Skin of body (tissue), 3 donors: ENCODE results near the gene TOGARAM1. TPM values are rescaled to one million over a fixed set of nuclear protein-coding genes. Genes with fewer than 3 reads are reported as not detected.

Experiments used
- DNase-seq: peaks from one replicate; lab custom pipeline; 2025; lab: John Stamatoyannopoulos, UW
- small RNA-seq: library from RNA; depleted of rRNA; stranded (forward); fragments of <200 nt; gene quantifications from one replicate; pipeline ENCODE3, GENCODE V24; 2014; ENCODE audit warnings: low replicate concordance
- total RNA-seq: library from RNA; depleted of rRNA; stranded (reverse); fragments of >200 nt; gene quantifications from one replicate; pipeline ENCODE4 v1.2.3, GENCODE V29; 2014

Gene TOGARAM1
- total RNA-seq, 1 donor from 2014 or later: 37.5 TPM

DNA sequence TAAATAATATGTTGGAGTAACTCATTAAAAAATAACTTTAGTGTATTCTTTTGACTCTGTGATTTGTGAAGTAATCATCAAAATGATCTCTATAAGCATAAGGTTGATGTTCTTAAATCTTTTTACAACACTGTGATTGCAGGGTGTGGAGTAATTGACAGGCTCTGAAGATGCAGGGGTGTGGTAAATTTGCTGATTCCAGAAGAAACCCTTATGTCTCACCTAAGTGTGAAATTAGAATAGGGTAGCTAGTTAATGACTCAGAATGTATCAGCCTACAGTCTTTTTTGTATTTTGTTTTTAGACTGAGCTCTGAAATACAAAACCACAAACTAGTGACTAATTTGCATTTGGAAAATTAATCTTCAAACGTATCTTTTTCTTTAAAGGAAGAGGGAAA lies 127.8 kb downstream of the TOGARAM1 start:
- no peak for DNase-seq

DNA sequence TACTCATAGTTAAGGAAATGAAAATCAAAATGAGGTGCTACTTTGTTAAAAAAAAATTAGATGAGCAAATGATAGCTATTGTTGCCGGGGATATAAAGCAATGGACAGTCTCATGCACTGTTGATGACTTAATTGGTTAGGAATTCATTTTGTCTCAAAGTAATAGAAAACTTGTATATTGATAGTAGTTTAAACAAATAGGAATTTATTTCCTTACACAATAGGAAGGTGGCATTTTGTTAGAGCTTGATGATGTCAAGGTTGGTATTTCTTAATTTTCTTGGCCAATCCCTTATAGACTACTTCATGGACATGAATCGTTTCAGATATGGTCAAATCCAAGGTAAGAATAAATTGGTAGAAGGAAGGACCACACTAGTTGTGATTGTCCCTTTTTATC lies 129.7 kb downstream of the TOGARAM1 start:
- DNase-seq: no peak

DNA sequence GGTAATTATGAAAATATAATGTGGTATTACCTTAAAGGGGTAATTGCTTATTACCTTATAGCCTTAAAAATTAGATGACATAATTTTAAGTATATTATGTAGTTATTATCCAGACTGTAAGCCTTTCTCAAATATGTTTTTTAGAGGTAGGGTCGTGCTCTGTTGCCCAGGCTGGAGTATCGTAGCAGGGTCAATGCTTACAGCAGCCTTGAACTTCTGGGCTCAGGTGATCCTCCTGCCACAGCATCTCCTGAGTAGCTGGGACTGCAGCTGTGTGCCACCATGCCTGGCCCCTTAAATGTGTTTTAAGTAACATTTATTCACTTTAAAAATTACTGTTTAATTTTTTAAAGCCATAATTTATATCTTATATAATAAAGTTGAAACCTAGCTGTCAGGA lies 132.3 kb downstream of the TOGARAM1 start:
- DNase-seq: no peak

DNA sequence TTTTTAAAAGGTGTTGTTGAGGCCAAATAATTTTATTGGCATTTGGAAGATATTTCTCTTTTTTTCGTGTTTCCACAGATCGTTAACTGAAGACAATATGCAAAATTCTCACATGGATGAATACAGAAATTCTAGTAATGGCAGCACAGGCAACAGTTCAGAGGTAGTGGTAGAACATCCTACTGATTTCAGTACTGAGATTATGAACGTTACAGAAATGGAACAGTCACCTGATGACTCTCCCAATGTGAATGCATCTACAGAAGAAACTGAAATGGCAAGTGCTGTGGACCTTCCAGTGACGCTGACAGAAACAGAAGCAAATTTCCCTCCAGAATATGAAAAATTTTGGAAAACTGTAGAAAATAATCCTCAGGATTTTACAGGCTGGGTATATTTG lies 133.2 kb downstream of the TOGARAM1 start:
- no peak for DNase-seq

DNA sequence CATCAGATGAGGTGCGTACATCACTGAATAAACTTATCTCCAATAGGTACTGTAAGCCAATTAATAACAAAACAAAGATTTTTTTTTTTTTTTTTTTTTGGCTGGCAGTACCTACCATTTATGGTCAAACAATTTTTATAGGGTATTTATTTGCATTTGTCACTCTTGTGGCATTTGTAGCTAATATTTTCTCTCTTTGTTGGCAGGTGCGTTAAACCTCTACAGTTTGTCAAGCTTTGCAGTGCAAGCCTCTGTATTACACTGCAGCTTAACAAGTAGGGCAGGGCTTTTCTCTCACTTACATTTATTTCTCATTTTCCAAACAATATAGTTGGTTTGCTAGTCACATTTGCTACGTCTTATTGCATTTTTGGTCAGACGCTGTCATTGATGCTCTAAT lies 134.2 kb downstream of the TOGARAM1 start:
- no peak for DNase-seq

DNA sequence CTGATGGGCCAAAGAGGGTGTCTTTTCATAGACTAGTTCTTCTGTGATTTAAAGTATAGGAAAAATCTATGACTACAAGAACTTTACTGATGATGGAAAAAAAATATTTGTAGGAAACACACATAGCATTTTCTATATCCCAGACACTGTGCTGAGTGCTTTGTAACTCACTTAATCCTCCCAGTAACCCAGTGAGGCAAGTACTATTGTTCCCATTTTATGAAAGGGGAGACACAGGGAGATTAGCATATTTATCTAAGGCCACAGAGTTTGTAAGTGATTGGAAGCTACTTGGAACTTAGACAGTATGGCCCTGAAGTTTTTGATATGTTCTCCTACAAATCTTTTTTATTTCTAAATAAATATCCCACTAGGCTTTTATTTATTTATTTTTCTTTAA lies 141.8 kb downstream of the TOGARAM1 start:
- DNase-seq: no peak

DNA sequence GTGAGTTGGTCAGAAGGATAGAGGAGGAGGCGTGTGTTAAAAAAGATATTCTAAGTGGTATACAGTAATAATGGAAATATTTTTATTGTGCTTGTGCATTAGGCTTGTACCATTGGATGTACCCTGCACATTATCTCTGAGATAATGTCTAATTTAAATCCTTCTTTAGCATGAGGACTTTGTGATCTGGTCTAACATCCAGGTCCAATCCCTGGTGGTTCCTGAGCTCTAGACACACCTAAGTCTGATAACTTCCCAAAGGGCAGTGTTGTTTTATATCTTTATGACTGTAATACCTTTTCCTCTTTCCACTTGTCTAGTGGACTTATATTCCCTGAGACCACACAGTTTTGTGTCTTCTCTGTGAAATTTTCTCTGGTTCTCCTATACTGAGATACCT lies 142.6 kb downstream of the TOGARAM1 start:
- DNase-seq: no peak

DNA sequence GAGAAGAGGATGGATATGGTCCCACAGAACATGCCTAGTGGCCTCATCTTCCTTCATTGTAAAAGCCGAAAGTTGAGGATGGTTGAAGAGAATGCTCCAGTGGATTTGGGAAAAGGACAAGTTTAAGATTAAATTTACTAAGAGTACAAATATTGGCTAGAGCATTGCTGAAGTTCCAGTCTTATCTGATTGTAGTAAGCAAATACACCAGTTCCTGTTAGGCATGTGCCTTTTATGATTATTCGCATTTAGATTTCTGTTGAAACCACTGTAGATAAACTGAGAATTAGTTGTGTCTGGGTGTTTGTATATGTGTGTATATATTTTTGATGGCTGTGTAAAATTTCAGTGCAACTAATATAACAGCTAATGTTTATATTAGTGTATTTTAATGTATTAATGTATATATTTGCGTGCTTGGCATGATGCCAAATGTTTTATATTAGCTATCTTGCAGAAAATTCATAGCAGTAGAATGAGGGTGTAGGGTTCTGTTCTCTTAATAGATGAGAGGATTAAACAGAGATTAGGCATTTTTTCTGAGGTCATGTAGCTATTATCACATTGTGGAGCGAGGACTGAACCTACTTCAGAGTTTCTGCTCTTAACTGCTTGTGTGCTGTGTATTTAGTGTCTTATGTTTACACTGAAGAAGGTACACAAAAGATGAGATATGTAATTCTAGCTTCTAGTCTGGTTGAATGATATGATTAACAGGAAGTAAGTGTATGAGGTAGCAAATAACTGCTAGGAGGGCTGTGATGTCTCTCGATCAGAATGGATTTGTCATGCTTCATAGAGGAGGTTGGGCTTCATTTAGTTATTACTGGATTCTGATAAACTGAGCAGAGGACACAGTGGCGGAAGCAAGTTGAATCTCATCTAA lies 151.1 kb downstream of the TOGARAM1 start:
- DNase-seq: no peak

DNA sequence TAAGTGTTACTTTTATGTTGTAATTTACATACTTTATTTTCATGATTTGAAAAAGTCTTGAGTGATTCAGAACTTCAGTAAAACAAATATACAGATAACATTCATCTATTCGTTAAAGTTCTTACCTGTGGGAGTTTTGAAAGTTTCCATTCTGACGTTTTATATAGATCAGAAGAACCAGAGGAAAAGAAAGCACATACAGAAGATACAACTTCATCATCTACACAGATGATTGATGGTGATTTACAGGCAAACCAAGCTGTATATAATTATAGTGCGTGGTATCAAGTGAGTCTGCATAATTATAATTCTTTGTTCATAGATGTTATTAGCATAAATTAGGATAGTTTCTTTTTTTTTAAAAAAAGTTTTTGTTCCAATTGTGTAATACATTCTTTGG lies 152.3 kb downstream of the TOGARAM1 start:
- DNase-seq: no peak

DNA sequence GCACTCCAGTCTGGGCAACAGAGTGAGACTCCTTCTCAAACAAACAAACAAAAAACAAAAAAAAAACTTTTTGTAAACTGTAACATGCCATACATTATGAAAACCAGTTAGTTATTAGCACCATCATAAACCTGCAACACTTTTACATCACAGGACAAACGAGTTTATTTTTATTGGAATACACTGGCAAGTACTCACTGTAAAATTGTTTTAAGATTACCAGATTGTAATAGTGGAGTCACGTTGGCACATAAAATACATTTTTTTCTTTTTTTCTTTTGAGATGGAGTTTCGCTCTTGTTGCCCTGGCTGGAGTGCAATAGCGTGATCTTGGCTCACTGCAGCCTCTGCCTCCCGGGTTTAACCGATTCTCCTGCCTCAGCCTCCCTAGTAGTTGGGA lies 156.6 kb downstream of the TOGARAM1 start:
- DNase-seq: no peak

DNA sequence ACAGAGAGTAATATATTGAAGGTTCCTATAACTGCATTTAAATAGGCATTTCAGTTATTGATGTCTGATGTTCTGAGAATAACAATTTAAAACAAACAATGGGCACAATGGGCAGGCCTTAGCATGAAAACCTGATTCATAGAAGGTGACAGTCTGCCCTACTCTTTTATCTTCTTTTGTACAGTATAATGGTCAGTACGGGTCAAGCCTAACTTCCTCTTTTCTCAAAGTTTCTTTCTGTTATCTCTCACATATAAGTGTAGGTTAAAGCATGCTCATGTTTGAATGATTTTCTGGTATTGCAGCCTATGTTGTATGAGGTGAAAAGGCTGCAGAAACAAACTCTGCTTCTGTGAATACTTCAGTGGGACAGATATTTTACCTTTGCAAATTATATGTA lies 158.1 kb downstream of the TOGARAM1 start:
- DNase-seq: no peak

DNA sequence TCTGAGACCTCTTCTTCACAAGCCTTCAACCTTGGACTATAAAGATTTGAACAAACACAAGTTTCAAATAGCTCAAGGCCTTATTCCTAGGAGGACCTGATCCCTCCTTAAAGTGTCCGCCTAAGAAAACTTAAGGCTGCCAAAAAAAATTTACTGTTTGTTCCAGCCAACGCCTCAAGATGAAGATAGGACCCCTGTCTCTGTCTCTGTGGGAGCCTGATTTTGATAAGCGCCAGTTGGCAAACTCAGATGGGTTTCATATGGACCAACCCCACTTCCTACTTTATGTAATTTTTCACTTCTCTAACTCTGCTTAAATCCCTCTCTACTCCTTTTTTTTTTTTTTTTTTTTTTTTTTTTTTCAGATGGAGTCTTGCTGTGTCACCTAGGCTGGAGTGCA lies 161.3 kb downstream of the TOGARAM1 start:
- DNase-seq: no peak

Small RNA genes lying within 50 kb of the gene (small RNA-seq; reads per million reads assigned to genes)
- gene RF00151 (0.62 reads per million, percentile 69 among the genes with 10 or more reads in this experiment), gene SNORD127 (2,313 reads per million, percentile 99 among the genes with 10 or more reads in this experiment)

Other genes with a start within 250 kb of the TOGARAM1 start
- 26.2 TPM for gene KLHL28, start 243 bp upstream of the TOGARAM1 start, total RNA-seq
- 67.8 TPM for gene PRPF39, start 121.9 kb downstream of the TOGARAM1 start, total RNA-seq
- gene FKBP3, start 172.3 kb downstream of the TOGARAM1 start, total RNA-seq: 40.6 TPM
- 12.9 TPM for gene FANCM, start 173.7 kb downstream of the TOGARAM1 start, total RNA-seq